Activated CD8-positive, alpha-beta memory T cell treated with anti-CD3 and anti-CD28 coated beads for 36 hours (primary cell): ENCODE results near the gene REPS1. TPM values are rescaled to one million over a fixed set of nuclear protein-coding genes. Genes with fewer than 3 reads are reported as not detected.
"Not testable (repeated sequence)": the region's sequence is repeated elsewhere in the genome, so short reads cannot be mapped to it uniquely, and the experiment has no call there.

ENCODE experiments used
- CTCF ChIA-PET: fragments of 350-600 bp; sonication (Branson Sonifier 250); formaldehyde crosslinking; loops from one replicate; lab custom pipeline; 2021; ENCODE audit warnings: antibody characterized with exemption; lab: Charles Lee
- POLR2A ChIA-PET: fragments of 350-600 bp; sonication (Branson Sonifier 250); formaldehyde crosslinking; loops from one replicate; lab custom pipeline; 2021; ENCODE audit warnings: antibody characterized with exemption; lab: Charles Lee
- total RNA-seq, 2 experiments: library from RNA; stranded (reverse); gene quantifications; one replicate each; pipeline ENCODE4 v1.2.3, GENCODE V29; 2021

REPS1 gene
- 10 to 100 TPM; 72.2 to 73.9 TPM for total RNA-seq

DNA sequence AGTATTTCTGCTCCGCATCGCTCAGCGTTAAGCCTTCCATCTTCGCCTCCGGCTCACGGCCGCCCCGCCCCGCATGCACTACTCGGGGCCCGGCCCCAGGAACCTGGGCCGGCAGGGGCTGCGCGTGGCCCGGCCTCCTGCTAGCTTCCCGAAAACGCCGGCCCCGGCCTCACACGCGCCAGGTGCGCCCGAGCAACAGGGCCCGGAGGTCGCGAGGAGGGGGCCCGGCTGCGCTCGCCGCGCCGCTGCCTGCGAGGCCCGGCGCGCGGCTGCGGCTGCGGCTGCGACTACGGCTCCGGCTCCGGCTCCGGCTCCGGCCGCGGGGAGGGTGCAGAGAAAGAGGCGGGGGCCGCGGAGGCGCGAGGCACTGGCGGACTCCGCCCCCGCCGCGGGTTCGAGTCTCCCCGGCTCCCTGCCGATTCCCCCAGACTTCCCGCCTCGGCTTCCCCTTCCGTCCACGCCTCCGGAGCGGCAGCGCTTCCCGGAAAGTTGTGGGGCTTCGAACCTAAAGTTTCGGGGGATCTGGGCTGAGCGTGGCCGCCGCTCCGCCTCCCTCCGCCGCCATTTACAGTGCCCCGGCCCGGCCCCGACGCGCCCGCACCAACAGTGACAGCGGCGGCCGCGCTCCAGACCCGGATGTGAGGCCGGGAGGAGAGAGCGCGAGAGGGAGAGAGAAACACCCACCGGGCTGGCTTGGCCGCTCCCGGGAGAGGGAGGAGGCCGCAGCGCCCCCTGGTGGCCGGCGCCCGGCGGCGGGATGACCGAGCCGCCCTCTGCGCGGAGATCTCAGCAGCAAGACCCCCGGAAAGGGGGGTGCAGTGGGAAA, at the start of gene REPS1:
Gene REPS1, minus strand, starts transcription at position 611 of the 826 bp plus-strand sequence. Its CDS starts 571 bp downstream, at position 40.
- POLR2A ChIA-PET, result interaction anchor here (0.6 to 0.8 kb wide), 4 partner anchors 40 to 215 kb away, joined by 3 to 4 read pairs (median 4); partner anchors contain the start of gene ABRACL
- CTCF ChIA-PET, result interaction anchor here (0.5 to 1.3 kb wide), 6 partner anchors 19 to 874 kb away, joined by 3 read pairs; no protein-coding TSS in a partner anchor

GRCh38 chr6:139037490-139037889, 49.4 kb upstream of the REPS1 start:
- CTCF ChIA-PET, result no interaction called here
- POLR2A ChIA-PET, result no interaction called here

DNA sequence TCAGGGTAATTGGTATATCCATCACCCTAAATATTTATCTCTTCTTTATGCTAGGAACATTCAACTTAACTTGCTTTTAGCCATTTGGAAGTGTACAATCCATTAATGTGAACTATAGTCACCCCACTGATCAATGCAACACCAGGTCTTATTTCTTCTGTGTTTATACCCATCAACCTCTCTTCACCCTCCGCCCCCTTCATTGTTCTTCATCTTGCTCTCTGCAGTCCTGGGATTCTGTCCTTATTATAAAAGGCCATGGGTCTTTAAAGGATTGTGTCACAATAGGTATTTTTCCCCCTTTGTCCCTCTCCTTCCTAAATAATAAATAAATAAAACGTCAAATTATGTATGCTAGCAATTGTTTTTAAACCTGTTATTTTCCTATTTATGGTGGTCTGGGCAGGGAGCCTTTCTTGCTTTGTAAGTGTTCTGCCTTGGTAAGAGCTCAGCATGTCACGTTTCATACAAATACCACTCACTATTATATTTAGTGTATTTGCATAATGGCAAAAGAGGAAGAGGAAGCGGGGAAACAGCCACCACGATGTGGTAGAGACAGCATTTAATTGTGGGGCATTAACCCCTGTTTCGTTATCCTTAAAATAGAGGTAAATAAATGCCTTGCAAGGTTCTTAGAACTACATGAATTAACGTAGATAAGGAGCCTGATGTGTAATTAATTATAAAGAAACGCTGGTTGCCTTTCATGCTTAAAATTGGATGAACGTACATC, 42.3 kb upstream of the REPS1 start:
- POLR2A ChIA-PET, result interaction anchor here (0.7 to 1.0 kb wide), 2 partner anchors 113 to 344 kb away, joined by 3 read pairs; no protein-coding TSS in a partner anchor
- CTCF ChIA-PET, result no interaction called here

DNA sequence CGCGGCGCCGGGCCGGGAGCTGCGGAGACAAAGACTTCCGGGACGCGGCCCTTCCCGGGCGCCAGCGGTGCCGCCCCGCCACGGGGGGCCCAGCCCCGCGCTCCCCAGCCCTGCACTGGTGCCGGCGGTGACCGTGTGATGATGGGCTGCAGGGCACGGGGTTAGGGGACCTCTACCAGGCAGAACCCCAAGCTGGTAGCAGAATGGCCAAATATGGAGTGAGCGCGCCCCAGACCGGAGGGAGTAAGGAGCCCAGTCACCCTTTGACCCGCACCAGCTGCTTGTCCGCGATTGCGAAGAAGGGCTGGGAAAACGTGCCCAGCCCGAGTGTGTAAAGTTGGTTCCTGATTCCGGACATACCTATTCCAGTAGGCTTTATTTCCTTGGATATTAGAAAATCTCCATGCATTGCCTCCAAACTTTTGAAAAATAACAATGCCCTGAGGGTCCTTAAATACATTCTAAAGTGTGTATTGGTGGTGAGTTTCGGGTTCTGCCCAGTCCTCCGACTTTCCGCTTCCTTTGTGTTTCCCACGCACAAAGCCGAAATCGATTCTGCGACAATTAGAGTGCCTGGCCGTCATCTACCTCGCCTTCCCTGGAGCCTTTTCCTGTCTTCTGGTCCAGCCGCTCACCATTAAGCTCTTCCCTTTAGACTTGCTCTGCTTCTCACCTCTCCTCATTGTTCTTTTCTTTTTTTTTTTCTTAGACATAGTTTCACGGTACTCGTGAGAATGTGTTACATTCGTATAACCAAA, 41.6 kb upstream of the REPS1 start:
- ChIA-PET CTCF (interaction anchor here (0.5 to 0.9 kb wide), 3 partner anchors 42 to 345 kb away, joined by 3 to 4 read pairs (median 3); partner anchors contain the start of gene CITED2), POLR2A (interaction anchor here (0.5 to 1.6 kb wide), 10 partner anchors 9 to 1875 kb away, joined by 3 to 4 read pairs (median 3); no protein-coding TSS in a partner anchor)

GRCh38 chr6:139028658-139029469, 40.8 kb upstream of the REPS1 start, which contains the start of gene ABRACL:
Gene ABRACL, plus strand, starts transcription at chr6:139028745. Its CDS starts 5,416 bp downstream, at chr6:139034161.
- CTCF ChIA-PET, result interaction anchor here (0.5 to 0.9 kb wide), 3 partner anchors 42 to 346 kb away, joined by 3 to 4 read pairs (median 3); partner anchors contain the start of gene CITED2
- POLR2A ChIA-PET, result interaction anchor here (0.5 to 1.6 kb wide), 8 partner anchors 10 to 1876 kb away, joined by 3 to 4 read pairs (median 3); no protein-coding TSS in a partner anchor

- CTCF ChIA-PET, result interaction anchor here (1.0 kb wide), 1 partner anchor 40 kb away, joined by 3 read pairs; the partner anchor contains the start of gene REPS1
- POLR2A ChIA-PET, result interaction anchor here (0.5 to 1.6 kb wide), 3 partner anchors 41 to 137 kb away, joined by 3 to 4 read pairs (median 3); no protein-coding TSS in a partner anchor
Observed at GRCh38 chr6:139028215-139028657, 40.2 kb upstream of the REPS1 start.

DNA sequence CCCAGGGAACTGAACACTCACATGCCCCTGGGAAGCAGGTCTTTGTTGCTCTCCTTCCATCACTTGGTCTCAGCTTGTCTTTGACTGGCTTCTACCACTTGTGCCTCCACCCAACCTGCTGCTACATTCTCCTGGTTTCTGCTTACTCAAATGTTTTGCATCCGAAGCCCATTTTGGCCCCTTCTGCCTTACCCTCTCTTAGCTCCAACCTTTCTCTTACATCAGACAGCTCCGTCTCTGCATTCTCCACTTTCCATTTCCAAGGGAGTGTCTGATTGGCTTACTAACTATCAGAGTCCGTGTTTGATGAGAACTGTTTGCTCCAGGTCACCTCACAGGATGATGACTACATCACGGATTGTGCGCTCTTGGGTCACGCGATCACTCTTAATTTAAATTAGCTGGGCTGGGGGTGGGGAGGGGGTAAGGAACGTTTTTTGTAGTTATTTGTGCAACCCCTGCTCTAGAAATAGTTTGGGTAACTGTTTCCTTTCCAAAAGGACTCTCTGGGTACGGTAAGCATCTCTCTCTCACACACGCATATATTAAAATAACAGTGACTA, 39.6 kb upstream of the REPS1 start:
- ChIA-PET POLR2A (interaction anchor here (0.5 to 0.6 kb wide), 2 partner anchors 40 to 138 kb away, joined by 3 read pairs; no protein-coding TSS in a partner anchor), CTCF (interaction anchor here (1.0 kb wide), 1 partner anchor 39 kb away, joined by 3 read pairs; the partner anchor contains the start of gene REPS1)

- POLR2A ChIA-PET, result not testable (repeated sequence)
Observed at GRCh38 chr6:139025416-139025815, 37.4 kb upstream of the REPS1 start.

DNA sequence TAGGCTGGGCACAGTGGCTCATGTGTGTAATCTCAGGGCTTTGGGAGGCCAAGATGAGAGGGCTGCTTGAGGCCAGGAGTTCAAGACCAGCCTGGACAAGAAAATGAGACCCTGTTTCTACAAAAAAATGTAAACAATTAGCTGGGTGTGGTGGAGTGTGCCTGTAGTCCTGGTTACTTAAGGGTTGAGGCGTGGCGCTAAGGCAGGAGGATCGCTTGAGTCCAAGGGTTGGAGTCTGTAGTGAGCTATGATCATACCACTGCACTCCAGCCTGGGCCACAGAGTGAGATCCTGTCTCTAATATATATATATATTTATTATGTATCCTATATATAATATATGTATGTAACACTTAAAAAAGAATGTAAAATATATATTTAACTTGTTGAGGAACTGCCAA, 32.6 kb upstream of the REPS1 start:
- CTCF ChIA-PET, result no interaction called here
- POLR2A ChIA-PET, result no interaction called here

More at GRCh38 chr6:139025416-139025815, 37.4 kb upstream of the REPS1 start:
- CTCF ChIA-PET, result interaction anchor here (0.7 kb wide), 2 partner anchors 245 to 1642 kb away, joined by 3 to 4 read pairs; no protein-coding TSS in a partner anchor

DNA sequence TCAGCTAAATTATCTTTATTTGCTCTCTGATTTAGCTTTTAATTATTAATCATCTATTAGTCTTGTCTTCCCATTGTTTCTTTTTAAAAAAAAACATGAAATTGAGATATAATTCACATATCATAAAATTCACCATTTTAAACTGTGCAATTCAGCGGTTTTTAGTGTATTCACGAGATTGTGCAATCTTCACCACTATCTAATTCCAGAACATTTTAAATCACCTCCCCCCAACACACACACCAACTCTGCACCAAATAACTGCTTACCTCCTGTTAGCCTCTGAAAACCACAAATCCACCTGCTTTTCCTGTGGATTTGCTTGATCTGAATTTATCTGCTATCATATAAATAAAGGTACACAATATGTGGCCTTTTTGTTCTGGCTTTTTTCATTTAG, 31.7 kb upstream of the REPS1 start:
- POLR2A ChIA-PET, result no interaction called here

GRCh38 chr6:139017227-139017626, 29.2 kb upstream of the REPS1 start:
- ChIA-PET POLR2A (no interaction called here), CTCF (no interaction called here)

More for the DNA sequence above, 31.7 kb upstream of the REPS1 start:
- CTCF ChIA-PET, result no interaction called here

DNA sequence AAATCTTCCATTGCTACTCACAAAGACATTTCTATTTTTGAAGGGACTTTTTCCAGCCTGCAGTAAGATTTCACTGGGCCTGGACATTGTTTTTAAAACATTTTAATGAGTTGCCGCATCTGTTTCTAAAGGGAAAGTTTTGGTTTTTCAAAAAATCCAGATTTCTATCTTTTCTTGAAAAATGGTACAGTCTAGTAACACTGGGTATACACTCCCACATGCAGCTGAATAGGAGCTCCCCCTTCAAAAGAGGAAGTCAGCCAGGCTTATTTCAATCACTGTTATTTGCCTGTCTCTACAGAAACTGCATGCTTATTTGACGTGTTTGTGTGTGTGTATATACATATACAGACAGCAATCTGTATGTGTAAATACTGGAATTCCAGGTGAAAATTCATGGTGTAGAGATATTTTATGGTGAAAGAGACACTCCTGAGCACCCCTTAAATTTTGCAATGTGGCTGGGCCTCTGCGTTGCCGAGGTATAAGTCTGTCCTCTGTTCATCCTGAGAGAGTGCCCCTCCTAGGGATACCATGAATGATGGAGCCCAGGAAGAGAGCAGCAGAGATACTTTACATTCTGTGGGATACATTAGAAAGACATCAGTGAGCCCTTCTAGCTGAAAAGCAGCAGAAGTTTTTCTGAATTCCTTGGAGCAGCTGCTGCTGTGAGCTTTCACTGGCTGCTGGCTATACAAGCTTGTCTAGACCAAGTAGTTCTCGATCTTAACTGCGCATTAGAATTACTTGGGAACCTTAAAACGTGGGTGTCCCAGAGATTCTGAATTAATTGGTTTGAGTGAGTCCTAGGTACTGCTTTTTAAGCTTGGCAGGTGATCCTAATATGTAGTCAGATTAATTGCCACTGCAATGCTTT, 28.5 kb upstream of the REPS1 start:
- CTCF ChIA-PET, result no interaction called here
- POLR2A ChIA-PET, result no interaction called here

- ChIA-PET POLR2A (no interaction called here), CTCF (no interaction called here)
Observed at GRCh38 chr6:139014945-139015344, 26.9 kb upstream of the REPS1 start.

GRCh38 chr6:139013185-139013800, 25.2 kb upstream of the REPS1 start:
- POLR2A ChIA-PET, result no interaction called here
- CTCF ChIA-PET, result no interaction called here

GRCh38 chr6:139011980-139012379, 23.9 kb upstream of the REPS1 start:
- ChIA-PET POLR2A (no interaction called here), CTCF (no interaction called here)

GRCh38 chr6:139010674-139011073, 22.6 kb upstream of the REPS1 start:
- ChIA-PET CTCF (no interaction called here), POLR2A (no interaction called here)
